ENCODE results near the gene TGFB2. TPM values are rescaled to one million over a fixed set of nuclear protein-coding genes. Genes with fewer than 3 reads are reported as not detected.

Gene TGFB2
- total RNA-seq, 4 donors from 2014 or later: 4.9 to 43.2 (median 12.0) TPM

DNA sequence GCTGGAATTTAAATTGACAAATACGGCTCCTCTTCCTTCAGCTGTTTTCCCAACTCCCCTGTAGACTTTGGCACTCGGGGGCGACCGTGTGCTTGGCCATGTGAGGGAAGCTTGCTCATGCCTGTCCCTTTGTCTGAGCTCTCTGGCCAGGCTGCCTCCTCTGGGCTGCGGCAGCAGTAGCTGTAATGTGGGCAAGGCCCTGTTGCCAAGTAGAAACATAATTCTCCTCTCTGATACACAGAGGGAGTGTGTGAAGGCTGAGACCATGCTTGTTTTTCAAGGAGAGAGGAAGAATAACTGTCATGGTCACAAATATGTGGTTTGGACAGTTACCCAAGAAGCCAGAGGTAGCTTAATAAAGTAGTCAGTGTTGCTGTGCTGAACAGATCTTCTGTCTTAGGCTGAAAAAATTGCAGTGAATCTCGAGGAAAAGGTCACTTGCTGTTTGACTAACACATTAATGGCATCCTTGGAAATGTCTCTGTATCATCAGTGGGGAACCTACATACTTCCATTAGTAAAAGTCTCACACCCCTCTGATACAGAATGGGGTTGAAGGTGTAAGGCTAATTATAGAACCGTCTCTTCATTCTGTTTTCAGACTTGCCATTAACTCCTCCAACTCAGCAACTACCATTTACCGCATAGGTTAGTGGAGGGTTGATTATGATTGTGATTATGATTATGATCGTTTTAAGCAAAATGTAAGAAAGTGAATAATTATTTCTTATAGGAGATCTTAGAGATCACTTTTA, 94.6 kb downstream of the TGFB2 start:
- DNase-seq: no peak
- Histone ChIP-seq H3K4me1 (no peaks in the 10 kb centered on the region), H3K4me3 (no peak overlapping the region), H3K9me3 (no peaks in the 10 kb centered on the region), H3K36me3 (no peaks in the 10 kb centered on the region), H3K27me3 (no peaks in the 10 kb centered on the region), H3K27ac (no peak overlapping the region)
- intact Hi-C loops (cut with DNase I; ENCODE audit: low total_unique reads): no loop called here
- TF ChIP-seq POLR2A (IDR thresholded peaks at IDR 0.05): no peak
- TF ChIP-seq, protein P1, sequence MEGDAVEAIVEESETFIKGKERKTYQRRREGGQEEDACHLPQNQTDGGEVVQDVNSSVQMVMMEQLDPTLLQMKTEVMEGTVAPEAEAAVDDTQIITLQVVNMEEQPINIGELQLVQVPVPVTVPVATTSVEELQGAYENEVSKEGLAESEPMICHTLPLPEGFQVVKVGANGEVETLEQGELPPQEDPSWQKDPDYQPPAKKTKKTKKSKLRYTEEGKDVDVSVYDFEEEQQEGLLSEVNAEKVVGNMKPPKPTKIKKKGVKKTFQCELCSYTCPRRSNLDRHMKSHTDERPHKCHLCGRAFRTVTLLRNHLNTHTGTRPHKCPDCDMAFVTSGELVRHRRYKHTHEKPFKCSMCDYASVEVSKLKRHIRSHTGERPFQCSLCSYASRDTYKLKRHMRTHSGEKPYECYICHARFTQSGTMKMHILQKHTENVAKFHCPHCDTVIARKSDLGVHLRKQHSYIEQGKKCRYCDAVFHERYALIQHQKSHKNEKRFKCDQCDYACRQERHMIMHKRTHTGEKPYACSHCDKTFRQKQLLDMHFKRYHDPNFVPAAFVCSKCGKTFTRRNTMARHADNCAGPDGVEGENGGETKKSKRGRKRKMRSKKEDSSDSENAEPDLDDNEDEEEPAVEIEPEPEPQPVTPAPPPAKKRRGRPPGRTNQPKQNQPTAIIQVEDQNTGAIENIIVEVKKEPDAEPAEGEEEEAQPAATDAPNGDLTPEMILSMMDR (IDR thresholded peaks at IDR 0.05): no peak

DNA sequence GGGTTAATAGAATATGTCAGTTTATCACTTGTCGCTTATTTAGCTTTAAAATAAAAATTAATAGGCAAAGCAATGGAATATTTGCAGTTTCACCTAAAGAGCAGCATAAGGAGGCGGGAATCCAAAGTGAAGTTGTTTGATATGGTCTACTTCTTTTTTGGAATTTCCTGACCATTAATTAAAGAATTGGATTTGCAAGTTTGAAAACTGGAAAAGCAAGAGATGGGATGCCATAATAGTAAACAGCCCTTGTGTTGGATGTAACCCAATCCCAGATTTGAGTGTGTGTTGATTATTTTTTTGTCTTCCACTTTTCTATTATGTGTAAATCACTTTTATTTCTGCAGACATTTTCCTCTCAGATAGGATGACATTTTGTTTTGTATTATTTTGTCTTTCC, 98.1 kb downstream of the TGFB2 start:
- H3K9me3 ChIP-seq: no peaks in the 10 kb centered on the region
- intact Hi-C loops (cut with DNase I; ENCODE audit: low total_unique reads): no loop called here
- no peaks in the 10 kb centered on the region for H3K27me3 ChIP-seq
- no peak overlapping the region for H3K4me3 ChIP-seq
- no peak for DNase-seq
- H3K27ac ChIP-seq: no peak overlapping the region
- H3K4me1 ChIP-seq: no peaks in the 10 kb centered on the region
- TF ChIP-seq POLR2A (IDR thresholded peaks at IDR 0.05): no peak
- TF ChIP-seq, protein P1 (IDR thresholded peaks at IDR 0.05): no peak
- H3K36me3 ChIP-seq: no peaks in the 10 kb centered on the region

DNA sequence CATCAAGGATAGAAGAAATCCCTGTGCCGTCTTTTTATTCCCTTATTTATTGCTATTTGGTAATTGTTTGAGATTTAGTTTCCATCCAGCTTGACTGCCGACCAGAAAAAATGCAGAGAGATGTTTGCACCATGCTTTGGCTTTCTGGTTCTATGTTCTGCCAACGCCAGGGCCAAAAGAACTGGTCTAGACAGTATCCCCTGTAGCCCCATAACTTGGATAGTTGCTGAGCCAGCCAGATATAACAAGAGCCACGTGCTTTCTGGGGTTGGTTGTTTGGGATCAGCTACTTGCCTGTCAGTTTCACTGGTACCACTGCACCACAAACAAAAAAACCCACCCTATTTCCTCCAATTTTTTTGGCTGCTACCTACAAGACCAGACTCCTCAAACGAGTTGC, 99.0 kb downstream of the TGFB2 start:
- Histone ChIP-seq H3K9me3 (no peaks in the 10 kb centered on the region), H3K27ac (no peak overlapping the region)
- intact Hi-C loops (cut with DNase I; ENCODE audit: low total_unique reads): no loop called here

DNA sequence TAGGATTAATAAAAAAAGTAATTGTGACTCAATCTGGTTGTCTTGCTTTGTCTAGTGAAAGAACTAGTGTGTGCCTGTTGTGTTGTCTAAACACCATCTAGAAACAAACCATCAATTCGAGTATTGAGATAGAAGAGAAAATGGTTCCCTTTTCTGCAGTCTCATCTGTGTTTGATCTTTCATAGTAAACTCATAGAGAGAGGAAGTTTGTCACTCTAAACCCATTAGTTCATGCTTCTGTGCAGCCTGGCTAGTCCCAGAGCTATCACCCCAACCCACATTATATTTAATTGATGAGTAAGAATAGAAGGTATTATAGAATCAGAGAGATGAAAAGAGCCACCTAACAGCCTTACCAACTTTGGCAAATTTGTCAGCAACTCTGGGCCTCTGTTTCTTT, 99.5 kb downstream of the TGFB2 start:
- Histone ChIP-seq H3K4me1 (no peaks in the 10 kb centered on the region), H3K9me3 (no peaks in the 10 kb centered on the region), H3K27me3 (no peaks in the 10 kb centered on the region), H3K4me3 (no peak overlapping the region), H3K36me3 (no peaks in the 10 kb centered on the region), H3K27ac (no peak overlapping the region)
- TF ChIP-seq POLR2A (IDR thresholded peaks at IDR 0.05): no peak
- TF ChIP-seq, protein P1 (IDR thresholded peaks at IDR 0.05): no peak
- intact Hi-C loops (cut with DNase I; ENCODE audit: low total_unique reads): no loop called here
- DNase-seq: no peak

More for the DNA sequence above, 99.0 kb downstream of the TGFB2 start:
- no peak for DNase-seq
- TF ChIP-seq, protein P1 (IDR thresholded peaks at IDR 0.05): no peak
- no peak for TF ChIP-seq POLR2A (IDR thresholded peaks at IDR 0.05)
- no peaks in the 10 kb centered on the region for H3K27me3 ChIP-seq
- H3K36me3 ChIP-seq: no peaks in the 10 kb centered on the region
- no peak overlapping the region for H3K4me3 ChIP-seq
- H3K4me1 ChIP-seq: no peaks in the 10 kb centered on the region

DNA sequence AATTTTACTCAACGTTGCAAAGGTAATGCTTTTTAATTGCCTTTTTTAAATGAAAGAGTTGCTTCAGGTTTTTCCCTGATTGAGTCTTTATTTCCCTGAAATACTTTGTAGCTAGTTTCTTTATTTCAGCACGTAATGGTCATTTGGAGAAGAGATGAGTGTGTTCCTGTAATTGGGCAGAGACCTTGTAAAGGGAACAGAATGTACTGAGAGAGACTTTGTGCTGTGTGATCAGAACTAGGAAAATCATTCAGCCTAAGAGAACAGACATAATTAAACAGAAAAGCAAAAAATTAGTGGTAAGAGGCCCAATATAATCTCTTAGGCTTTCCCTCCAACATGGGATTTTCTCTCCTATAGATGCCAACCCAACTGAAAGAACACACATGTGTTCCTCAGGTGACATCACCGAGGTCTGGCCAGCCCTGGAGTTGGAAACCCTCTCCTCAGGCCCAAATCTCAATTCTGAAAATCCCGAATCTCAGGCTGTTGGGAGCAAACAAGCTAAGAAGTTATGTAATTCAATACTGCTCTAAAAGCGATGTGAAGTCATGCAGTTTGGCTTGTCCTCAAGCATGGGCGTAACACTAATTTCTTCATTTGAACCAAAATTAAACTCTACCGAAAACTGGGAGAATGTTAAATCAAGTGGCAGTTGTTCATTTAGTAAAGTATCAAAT, 102.0 kb downstream of the TGFB2 start:
- intact Hi-C loops (cut with DNase I; ENCODE audit: low total_unique reads): no loop called here
- Histone ChIP-seq H3K27ac (no peak overlapping the region), H3K4me1 (no peaks in the 10 kb centered on the region), H3K36me3 (no peaks in the 10 kb centered on the region), H3K4me3 (no peak overlapping the region), H3K27me3 (no peaks in the 10 kb centered on the region), H3K9me3 (no peaks in the 10 kb centered on the region)
- no peak for TF ChIP-seq POLR2A (IDR thresholded peaks at IDR 0.05)
- TF ChIP-seq, protein P1 (IDR thresholded peaks at IDR 0.05): no peak
- DNase-seq: no peak

All from uterus (tissue), 4 donors.